ENCODE data around the gene FCER1G. TPM values are rescaled to one million over a fixed set of nuclear protein-coding genes. Genes with fewer than 3 reads are reported as not detected.
"Not testable (repeated sequence)": the region's sequence is repeated elsewhere in the genome, so short reads cannot be mapped to it uniquely, and the experiment has no call there.

The FCER1G gene
- total RNA-seq, 1 experiment from 2014 or later = not detected

DNA sequence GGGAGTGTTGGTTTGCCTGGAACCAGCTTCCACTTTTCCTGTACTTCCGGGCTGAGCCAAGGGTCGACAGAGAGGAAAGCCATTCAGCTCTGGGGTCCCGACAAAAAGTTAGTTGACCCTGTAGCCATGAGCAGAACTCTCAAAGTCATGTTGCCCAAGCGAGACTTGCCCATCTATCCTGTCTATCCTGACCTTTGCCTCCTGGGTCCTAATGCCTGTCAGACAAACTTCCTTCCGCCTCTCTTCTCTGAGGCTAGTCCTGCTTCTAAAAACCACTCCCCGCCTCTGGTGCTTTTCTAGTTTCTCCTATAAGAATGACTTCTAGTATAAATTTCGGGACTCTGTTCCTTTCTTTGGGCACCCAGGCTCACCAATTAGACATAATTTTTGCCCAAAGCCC lies 35.7 kb downstream of the FCER1G start:
- no peak for ATAC-seq
- no peak for DNase-seq
- H3K9me3 ChIP-seq (ENCODE audit: low read length) = no peaks in the 10 kb centered on the region
- intact Hi-C loops (cut with micrococcal nuclease) = no loop called here
- no peaks in the 10 kb centered on the region for H3F3A ChIP-seq (ENCODE audit: low read length, unreplicated experiment)
- H3K27ac ChIP-seq (ENCODE audit: low read length) = no peak overlapping the region
- CTCF ChIA-PET = no interaction called here
- no peaks in the 10 kb centered on the region for H3K27me3 ChIP-seq (ENCODE audit: low read length)
- H4K20me1 ChIP-seq (ENCODE audit: low read length) = no peaks in the 10 kb centered on the region
- H3K4me3 ChIP-seq (ENCODE audit: low read length) = no peak overlapping the region
- no peak overlapping the region for H3K9ac ChIP-seq (ENCODE audit: low read length)
- POLR2A ChIA-PET (ENCODE audit: unreplicated experiment) = no interaction called here
- no peaks in the 10 kb centered on the region for H3K9me2 ChIP-seq (replicated peaks; ENCODE audit: low read length)
- TF ChIP-seq EZH2phosphoT487 (IDR thresholded peaks at IDR 0.05; ENCODE audit: borderline replicate concordance, low read length) = no peak
- TF ChIP-seq, protein P1, sequence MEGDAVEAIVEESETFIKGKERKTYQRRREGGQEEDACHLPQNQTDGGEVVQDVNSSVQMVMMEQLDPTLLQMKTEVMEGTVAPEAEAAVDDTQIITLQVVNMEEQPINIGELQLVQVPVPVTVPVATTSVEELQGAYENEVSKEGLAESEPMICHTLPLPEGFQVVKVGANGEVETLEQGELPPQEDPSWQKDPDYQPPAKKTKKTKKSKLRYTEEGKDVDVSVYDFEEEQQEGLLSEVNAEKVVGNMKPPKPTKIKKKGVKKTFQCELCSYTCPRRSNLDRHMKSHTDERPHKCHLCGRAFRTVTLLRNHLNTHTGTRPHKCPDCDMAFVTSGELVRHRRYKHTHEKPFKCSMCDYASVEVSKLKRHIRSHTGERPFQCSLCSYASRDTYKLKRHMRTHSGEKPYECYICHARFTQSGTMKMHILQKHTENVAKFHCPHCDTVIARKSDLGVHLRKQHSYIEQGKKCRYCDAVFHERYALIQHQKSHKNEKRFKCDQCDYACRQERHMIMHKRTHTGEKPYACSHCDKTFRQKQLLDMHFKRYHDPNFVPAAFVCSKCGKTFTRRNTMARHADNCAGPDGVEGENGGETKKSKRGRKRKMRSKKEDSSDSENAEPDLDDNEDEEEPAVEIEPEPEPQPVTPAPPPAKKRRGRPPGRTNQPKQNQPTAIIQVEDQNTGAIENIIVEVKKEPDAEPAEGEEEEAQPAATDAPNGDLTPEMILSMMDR (conservative IDR thresholded peaks at IDR 0.05; ENCODE audit: low read depth, low read length) = no peak
- no peak for TF ChIP-seq EZH2 (IDR thresholded peaks at IDR 0.05; ENCODE audit: low read length, unreplicated experiment)
- no peak overlapping the region for H2AFZ ChIP-seq (ENCODE audit: low read length)
- no peaks in the 10 kb centered on the region for H3K4me1 ChIP-seq (ENCODE audit: insufficient read depth, low read length)
- BruUV-seq (replicated peaks) = no TSS peak
- no peaks in the 10 kb centered on the region for H3K79me2 ChIP-seq (ENCODE audit: low read length)
- H3K4me2 ChIP-seq (ENCODE audit: low read length) = no peak overlapping the region
- H3K36me3 ChIP-seq (ENCODE audit: low read depth, low read length) = no peaks in the 10 kb centered on the region

DNA sequence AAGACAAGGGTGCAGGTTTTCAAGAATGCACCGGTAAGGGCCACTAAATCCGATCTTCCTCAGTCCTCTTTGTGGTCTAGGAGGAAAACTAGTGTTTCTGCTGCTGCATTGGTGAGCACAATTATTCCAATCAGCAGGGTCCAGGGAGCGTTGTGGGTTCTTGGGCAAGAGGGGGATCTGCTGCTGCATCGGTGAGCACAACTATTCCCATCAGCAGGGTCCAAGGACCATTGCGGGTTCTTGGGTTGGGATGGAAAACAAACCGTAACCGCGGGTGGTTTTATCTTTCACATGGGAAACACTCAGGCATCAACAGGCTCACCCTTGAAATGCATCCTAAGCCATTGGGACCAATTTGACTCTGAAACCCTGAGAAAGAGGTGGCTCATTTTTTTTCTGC lies 36.5 kb downstream of the FCER1G start:
- no peak for ATAC-seq
- no peak overlapping the region for H3K4me2 ChIP-seq (ENCODE audit: low read length)
- H3K27ac ChIP-seq (ENCODE audit: low read length) = no peak overlapping the region
- CTCF ChIA-PET = no interaction called here
- intact Hi-C loops (cut with micrococcal nuclease) = no loop called here
- no peak overlapping the region for H3K9ac ChIP-seq (ENCODE audit: low read length)
- BruUV-seq (replicated peaks) = no TSS peak
- no peak for TF ChIP-seq EZH2phosphoT487 (IDR thresholded peaks at IDR 0.05; ENCODE audit: borderline replicate concordance, low read length)
- no peak for TF ChIP-seq EZH2 (IDR thresholded peaks at IDR 0.05; ENCODE audit: low read length, unreplicated experiment)
- TF ChIP-seq, protein P1 (conservative IDR thresholded peaks at IDR 0.05; ENCODE audit: low read depth, low read length) = no peak
- no peaks in the 10 kb centered on the region for H3K36me3 ChIP-seq (ENCODE audit: low read depth, low read length)
- POLR2A ChIA-PET (ENCODE audit: unreplicated experiment) = no interaction called here
- H3K9me3 ChIP-seq (ENCODE audit: low read length) = 0 out of 2 replicates have a peak, but pooled peaks cover under 1% of the 10 kb centered on the region
- H2AFZ ChIP-seq (ENCODE audit: low read length) = no peak overlapping the region
- H4K20me1 ChIP-seq (ENCODE audit: low read length) = no peaks in the 10 kb centered on the region
- H3K4me3 ChIP-seq (ENCODE audit: low read length) = no peak overlapping the region
- no peaks in the 10 kb centered on the region for H3F3A ChIP-seq (ENCODE audit: low read length, unreplicated experiment)
- H3K79me2 ChIP-seq (ENCODE audit: low read length) = no peaks in the 10 kb centered on the region
- H3K27me3 ChIP-seq (ENCODE audit: low read length) = no peaks in the 10 kb centered on the region
- no peaks in the 10 kb centered on the region for H3K4me1 ChIP-seq (ENCODE audit: insufficient read depth, low read length)
- DNase-seq = no peak
- no peaks in the 10 kb centered on the region for H3K9me2 ChIP-seq (replicated peaks; ENCODE audit: low read length)

- H3K27me3 ChIP-seq (ENCODE audit: low read length) = peaks cover 22% of the 10 kb centered on the region
- POLR2A ChIA-PET (ENCODE audit: unreplicated experiment); DNase-seq; CTCF ChIA-PET; H3K9ac ChIP-seq (ENCODE audit: low read length); H2AFZ ChIP-seq (ENCODE audit: low read length); H3K4me1 ChIP-seq (ENCODE audit: insufficient read depth, low read length); H3K9me3 ChIP-seq (ENCODE audit: low read length); H3K4me3 ChIP-seq (ENCODE audit: low read length); H3K79me2 ChIP-seq (ENCODE audit: low read length); H4K20me1 ChIP-seq (ENCODE audit: low read length); ATAC-seq; H3K27ac ChIP-seq (ENCODE audit: low read length); intact Hi-C loops (cut with micrococcal nuclease); H3F3A ChIP-seq (ENCODE audit: low read length, unreplicated experiment); H3K9me2 ChIP-seq (replicated peaks; ENCODE audit: low read length); H3K36me3 ChIP-seq (ENCODE audit: low read depth, low read length); H3K4me2 ChIP-seq (ENCODE audit: low read length); BruUV-seq (replicated peaks): not testable (repeated sequence)
Observed at GRCh38 chr1:161255302-161255701, 40.2 kb downstream of the FCER1G start.

- H3K4me2 ChIP-seq (ENCODE audit: low read length); CTCF ChIA-PET; H3K79me2 ChIP-seq (ENCODE audit: low read length); H3K36me3 ChIP-seq (ENCODE audit: low read depth, low read length); H3K4me1 ChIP-seq (ENCODE audit: insufficient read depth, low read length); H3K9ac ChIP-seq (ENCODE audit: low read length); H4K20me1 ChIP-seq (ENCODE audit: low read length); H3K9me3 ChIP-seq (ENCODE audit: low read length); H3K9me2 ChIP-seq (replicated peaks; ENCODE audit: low read length); H3F3A ChIP-seq (ENCODE audit: low read length, unreplicated experiment); H2AFZ ChIP-seq (ENCODE audit: low read length); ATAC-seq; BruUV-seq (replicated peaks); DNase-seq; H3K4me3 ChIP-seq (ENCODE audit: low read length); H3K27ac ChIP-seq (ENCODE audit: low read length); intact Hi-C loops (cut with micrococcal nuclease); POLR2A ChIA-PET (ENCODE audit: unreplicated experiment): not testable (repeated sequence)
- H3K27me3 ChIP-seq (ENCODE audit: low read length) = peaks cover 27% of the 10 kb centered on the region
Observed at GRCh38 chr1:161255955-161256520, 40.9 kb downstream of the FCER1G start.

- intact Hi-C loops (cut with micrococcal nuclease); H3K27ac ChIP-seq (ENCODE audit: low read length); H3K4me2 ChIP-seq (ENCODE audit: low read length); CTCF ChIA-PET; H3K4me3 ChIP-seq (ENCODE audit: low read length); H3F3A ChIP-seq (ENCODE audit: low read length, unreplicated experiment); DNase-seq; H4K20me1 ChIP-seq (ENCODE audit: low read length); POLR2A ChIA-PET (ENCODE audit: unreplicated experiment); BruUV-seq (replicated peaks); H3K79me2 ChIP-seq (ENCODE audit: low read length); H2AFZ ChIP-seq (ENCODE audit: low read length); ATAC-seq; H3K9me2 ChIP-seq (replicated peaks; ENCODE audit: low read length); H3K9me3 ChIP-seq (ENCODE audit: low read length); H3K4me1 ChIP-seq (ENCODE audit: insufficient read depth, low read length); H3K9ac ChIP-seq (ENCODE audit: low read length); H3K36me3 ChIP-seq (ENCODE audit: low read depth, low read length): not testable (repeated sequence)
- peaks cover 27% of the 10 kb centered on the region for H3K27me3 ChIP-seq (ENCODE audit: low read length)
Observed at GRCh38 chr1:161257109-161257508, 42.0 kb downstream of the FCER1G start.
